Tibial nerve (tissue), 4 donors: Measurements from ENCODE around the gene PPIA.

Experiments used
- EP300 ChIP-seq, 2 donors: sonication (generic); formaldehyde crosslinking; IDR thresholded peaks; one replicate each; pipeline ENCODE4 v1.6.1; 2017; ENCODE audit warnings: antibody characterized with exemption in 2 of 2, mild to moderate bottlenecking in 1 of 2
- POLR2A ChIP-seq, 2 donors: fragments of 450-650 bp; IDR thresholded peaks; one replicate each; pipeline ENCODE4 v1.6.1; 2017; ENCODE audit warnings: antibody characterized with exemption in 2 of 2, mild to moderate bottlenecking in 2 of 2, moderate library complexity in 2 of 2
- TF ChIP-seq, protein P1 (sequence below), 5 experiments: fragments of 200-600 bp in 3 of 5; fragments of 450-650 bp in 2 of 5; sonication (generic) in 3 of 5; IDR thresholded peaks; one replicate each; pipeline ENCODE4 v1.5.1; 2016 to 2019; ENCODE audit warnings: antibody characterized with exemption in 5 of 5, mild to moderate bottlenecking in 3 of 5, moderate library complexity in 2 of 5

DNA sequence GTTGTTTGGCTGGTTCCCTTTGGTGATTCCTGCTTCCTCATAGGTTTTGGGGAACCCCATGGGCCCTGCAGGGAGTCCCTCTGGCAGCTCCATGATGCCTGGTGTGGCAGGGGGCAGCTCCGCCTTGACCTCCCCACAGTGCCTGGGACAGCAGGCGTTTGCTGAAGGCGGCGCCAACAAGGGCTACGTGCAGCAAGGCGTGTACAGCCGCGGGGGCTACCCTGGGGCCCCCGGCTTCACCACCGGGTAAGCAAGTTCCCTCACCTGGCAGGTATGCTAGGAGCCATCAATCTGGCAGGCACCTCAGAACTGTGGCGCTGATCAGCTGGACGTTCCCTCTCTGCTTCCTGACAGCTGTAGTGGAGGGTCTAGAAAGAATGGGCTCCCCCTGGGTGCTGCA, 39.6 kb upstream of the PPIA start:
- TF ChIP-seq, protein P1, sequence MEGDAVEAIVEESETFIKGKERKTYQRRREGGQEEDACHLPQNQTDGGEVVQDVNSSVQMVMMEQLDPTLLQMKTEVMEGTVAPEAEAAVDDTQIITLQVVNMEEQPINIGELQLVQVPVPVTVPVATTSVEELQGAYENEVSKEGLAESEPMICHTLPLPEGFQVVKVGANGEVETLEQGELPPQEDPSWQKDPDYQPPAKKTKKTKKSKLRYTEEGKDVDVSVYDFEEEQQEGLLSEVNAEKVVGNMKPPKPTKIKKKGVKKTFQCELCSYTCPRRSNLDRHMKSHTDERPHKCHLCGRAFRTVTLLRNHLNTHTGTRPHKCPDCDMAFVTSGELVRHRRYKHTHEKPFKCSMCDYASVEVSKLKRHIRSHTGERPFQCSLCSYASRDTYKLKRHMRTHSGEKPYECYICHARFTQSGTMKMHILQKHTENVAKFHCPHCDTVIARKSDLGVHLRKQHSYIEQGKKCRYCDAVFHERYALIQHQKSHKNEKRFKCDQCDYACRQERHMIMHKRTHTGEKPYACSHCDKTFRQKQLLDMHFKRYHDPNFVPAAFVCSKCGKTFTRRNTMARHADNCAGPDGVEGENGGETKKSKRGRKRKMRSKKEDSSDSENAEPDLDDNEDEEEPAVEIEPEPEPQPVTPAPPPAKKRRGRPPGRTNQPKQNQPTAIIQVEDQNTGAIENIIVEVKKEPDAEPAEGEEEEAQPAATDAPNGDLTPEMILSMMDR (IDR thresholded peaks at IDR 0.05), result no peak
- no peak for TF ChIP-seq POLR2A (IDR thresholded peaks at IDR 0.05)
- TF ChIP-seq EP300 (IDR thresholded peaks at IDR 0.05), result no peak
